ENCODE measurements around the gene PCGF1.

Gene PCGF1

DNA sequence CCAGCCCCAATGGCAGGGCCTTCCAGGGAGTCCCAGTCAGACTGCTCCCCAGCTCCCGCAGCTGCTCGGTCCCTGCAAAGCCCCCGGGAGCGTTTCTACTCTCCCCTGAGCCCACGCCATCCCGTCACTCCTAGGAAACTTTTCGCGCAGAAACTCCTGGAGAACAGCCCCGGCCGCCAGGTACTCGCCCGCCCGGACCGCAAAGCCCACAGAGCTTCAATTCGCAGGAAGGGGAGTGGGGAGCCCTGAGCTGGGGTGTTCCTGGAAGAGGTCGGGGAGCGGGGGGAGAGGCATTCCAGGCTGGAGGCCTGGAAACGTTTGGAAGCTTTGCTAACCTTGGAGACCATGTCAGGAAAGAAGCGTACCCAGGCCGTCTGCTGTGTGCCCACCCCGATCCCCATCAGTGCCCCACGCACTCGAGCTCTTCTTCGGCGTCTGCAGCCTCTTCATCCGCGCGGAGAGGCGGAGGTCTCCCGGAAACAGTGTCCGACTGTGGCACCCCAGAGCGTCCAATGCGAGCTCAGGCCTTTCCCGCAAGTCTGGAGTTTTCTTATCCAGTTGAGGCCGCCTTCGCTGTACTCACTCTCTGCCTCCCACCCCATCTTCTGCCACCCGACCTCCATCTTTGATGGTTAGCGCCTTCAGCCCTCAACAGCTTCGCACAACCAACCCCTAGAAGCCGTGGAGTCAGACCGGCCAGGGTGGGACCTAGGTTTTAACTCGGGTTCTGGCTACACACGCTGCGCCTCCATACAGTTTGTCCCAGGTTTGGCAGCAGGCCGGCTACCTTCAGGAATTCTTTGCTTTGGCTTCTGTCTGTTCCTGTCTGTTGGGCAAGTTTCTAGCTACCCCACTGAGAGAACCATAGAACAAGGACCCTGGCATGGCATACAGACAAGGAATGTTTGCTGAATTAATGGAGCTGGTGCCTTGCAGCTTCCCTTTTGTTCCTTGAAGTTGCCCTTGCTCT lies 3.7 kb downstream of the PCGF1 start:
- TF ChIP-seq, protein P1, sequence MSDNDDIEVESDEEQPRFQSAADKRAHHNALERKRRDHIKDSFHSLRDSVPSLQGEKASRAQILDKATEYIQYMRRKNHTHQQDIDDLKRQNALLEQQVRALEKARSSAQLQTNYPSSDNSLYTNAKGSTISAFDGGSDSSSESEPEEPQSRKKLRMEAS (IDR thresholded peaks at IDR 0.05) = no peak
- TF ChIP-seq, protein P2, sequence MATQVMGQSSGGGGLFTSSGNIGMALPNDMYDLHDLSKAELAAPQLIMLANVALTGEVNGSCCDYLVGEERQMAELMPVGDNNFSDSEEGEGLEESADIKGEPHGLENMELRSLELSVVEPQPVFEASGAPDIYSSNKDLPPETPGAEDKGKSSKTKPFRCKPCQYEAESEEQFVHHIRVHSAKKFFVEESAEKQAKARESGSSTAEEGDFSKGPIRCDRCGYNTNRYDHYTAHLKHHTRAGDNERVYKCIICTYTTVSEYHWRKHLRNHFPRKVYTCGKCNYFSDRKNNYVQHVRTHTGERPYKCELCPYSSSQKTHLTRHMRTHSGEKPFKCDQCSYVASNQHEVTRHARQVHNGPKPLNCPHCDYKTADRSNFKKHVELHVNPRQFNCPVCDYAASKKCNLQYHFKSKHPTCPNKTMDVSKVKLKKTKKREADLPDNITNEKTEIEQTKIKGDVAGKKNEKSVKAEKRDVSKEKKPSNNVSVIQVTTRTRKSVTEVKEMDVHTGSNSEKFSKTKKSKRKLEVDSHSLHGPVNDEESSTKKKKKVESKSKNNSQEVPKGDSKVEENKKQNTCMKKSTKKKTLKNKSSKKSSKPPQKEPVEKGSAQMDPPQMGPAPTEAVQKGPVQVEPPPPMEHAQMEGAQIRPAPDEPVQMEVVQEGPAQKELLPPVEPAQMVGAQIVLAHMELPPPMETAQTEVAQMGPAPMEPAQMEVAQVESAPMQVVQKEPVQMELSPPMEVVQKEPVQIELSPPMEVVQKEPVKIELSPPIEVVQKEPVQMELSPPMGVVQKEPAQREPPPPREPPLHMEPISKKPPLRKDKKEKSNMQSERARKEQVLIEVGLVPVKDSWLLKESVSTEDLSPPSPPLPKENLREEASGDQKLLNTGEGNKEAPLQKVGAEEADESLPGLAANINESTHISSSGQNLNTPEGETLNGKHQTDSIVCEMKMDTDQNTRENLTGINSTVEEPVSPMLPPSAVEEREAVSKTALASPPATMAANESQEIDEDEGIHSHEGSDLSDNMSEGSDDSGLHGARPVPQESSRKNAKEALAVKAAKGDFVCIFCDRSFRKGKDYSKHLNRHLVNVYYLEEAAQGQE (IDR thresholded peaks at IDR 0.05; ENCODE audit: low read depth) = no peak
- no peak for TF ChIP-seq RAD21 (IDR thresholded peaks at IDR 0.05; ENCODE audit: low read depth)
- no peak for TF ChIP-seq FOXM1 (IDR thresholded peaks at IDR 0.05; ENCODE audit: borderline replicate concordance, low read depth)
- TF ChIP-seq EP300 (IDR thresholded peaks at IDR 0.05; ENCODE audit: borderline replicate concordance) = no peak
- TF ChIP-seq TEAD4 (IDR thresholded peaks at IDR 0.05) = no peak
- TF ChIP-seq YY1 (IDR thresholded peaks at IDR 0.05; ENCODE audit: low read depth) = no peak
- TF ChIP-seq EGR1 (IDR thresholded peaks at IDR 0.05) = no peak
- TF ChIP-seq, protein P3, sequence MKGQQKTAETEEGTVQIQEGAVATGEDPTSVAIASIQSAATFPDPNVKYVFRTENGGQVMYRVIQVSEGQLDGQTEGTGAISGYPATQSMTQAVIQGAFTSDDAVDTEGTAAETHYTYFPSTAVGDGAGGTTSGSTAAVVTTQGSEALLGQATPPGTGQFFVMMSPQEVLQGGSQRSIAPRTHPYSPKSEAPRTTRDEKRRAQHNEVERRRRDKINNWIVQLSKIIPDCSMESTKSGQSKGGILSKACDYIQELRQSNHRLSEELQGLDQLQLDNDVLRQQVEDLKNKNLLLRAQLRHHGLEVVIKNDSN (IDR thresholded peaks at IDR 0.05) = no peak
- TF ChIP-seq CEBPB (IDR thresholded peaks at IDR 0.05) = no peak
- no peak for TF ChIP-seq NFIC (IDR thresholded peaks at IDR 0.05)
- TF ChIP-seq TAF1 (IDR thresholded peaks at IDR 0.05; ENCODE audit: low read depth) = no peak
- no peak for TF ChIP-seq CREB1 (IDR thresholded peaks at IDR 0.05; ENCODE audit: low read depth)
- TF ChIP-seq ZBTB7A (IDR thresholded peaks at IDR 0.05; ENCODE audit: low read depth) = no peak
- no peak for TF ChIP-seq TCF12 (IDR thresholded peaks at IDR 0.05; ENCODE audit: low read depth)

DNA sequence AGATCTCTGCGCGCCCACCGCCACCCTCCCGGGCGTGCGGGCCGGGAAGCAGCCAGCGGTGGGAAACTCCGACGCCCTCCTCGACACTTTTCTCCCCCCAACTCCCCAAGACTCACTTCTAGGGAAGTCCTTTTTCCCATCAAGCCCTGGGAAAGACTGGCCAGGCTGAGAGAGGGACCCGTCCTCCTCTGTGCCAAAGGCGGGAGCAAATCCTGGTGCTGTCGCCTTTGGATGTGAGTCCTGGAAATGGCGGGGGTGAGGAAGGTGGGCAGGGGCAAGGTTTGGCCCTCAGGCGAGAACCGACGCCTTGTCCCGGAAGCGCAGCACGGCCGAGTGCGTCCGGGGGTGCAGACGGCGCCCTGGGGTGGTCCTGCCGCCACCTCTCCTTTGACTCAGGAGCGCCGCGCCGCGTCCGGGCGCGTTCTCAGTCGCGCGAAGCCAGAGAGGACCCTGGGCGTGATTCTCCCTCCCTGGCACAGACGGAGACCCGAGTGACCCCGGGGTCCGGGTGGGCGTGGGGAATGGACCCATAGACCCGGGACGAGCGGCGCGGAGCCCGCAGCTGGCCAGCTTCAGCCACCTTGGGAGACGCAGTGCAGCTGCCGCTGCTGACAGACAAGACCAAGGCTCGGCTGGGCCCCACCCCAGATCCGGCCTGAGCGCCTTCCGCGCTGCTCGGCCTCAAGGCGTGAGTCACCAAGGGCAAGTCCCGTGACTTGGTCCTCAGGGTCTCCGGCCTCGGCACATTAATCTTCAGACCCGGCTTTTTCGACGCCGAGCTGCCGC lies 4.6 kb downstream of the PCGF1 start:
- TF ChIP-seq TCF12 (IDR thresholded peaks at IDR 0.05; ENCODE audit: low read depth) (peak; percentile 39; the same call in 1 of the 2 replicates), NFIC (IDR thresholded peaks at IDR 0.05) (peak; percentile 15; the same call in 1 of the 2 replicates), RAD21 (IDR thresholded peaks at IDR 0.05; ENCODE audit: low read depth) (peak; percentile 31; the same call in 1 of the 2 replicates), EP300 (IDR thresholded peaks at IDR 0.05; ENCODE audit: borderline replicate concordance) (peak; percentile 37; the same call in 1 of the 2 replicates), EGR1 (IDR thresholded peaks at IDR 0.05) (peak; percentile 14; the same call in 1 of the 2 replicates), CEBPB (IDR thresholded peaks at IDR 0.05) (no peak), CREB1 (IDR thresholded peaks at IDR 0.05; ENCODE audit: low read depth) (no peak), TEAD4 (IDR thresholded peaks at IDR 0.05) (no peak), YY1 (IDR thresholded peaks at IDR 0.05; ENCODE audit: low read depth) (no peak), FOXM1 (IDR thresholded peaks at IDR 0.05; ENCODE audit: borderline replicate concordance, low read depth) (no peak), ZBTB7A (IDR thresholded peaks at IDR 0.05; ENCODE audit: low read depth) (peak; percentile 96), TAF1 (IDR thresholded peaks at IDR 0.05; ENCODE audit: low read depth) (peak; percentile 58; the same call in 1 of the 2 replicates)
- TF ChIP-seq, protein P2 (IDR thresholded peaks at IDR 0.05; ENCODE audit: low read depth) = no peak
- TF ChIP-seq, protein P3 (IDR thresholded peaks at IDR 0.05) = peak; percentile 65
- TF ChIP-seq, protein P1 (IDR thresholded peaks at IDR 0.05) = peak; percentile 74

DNA sequence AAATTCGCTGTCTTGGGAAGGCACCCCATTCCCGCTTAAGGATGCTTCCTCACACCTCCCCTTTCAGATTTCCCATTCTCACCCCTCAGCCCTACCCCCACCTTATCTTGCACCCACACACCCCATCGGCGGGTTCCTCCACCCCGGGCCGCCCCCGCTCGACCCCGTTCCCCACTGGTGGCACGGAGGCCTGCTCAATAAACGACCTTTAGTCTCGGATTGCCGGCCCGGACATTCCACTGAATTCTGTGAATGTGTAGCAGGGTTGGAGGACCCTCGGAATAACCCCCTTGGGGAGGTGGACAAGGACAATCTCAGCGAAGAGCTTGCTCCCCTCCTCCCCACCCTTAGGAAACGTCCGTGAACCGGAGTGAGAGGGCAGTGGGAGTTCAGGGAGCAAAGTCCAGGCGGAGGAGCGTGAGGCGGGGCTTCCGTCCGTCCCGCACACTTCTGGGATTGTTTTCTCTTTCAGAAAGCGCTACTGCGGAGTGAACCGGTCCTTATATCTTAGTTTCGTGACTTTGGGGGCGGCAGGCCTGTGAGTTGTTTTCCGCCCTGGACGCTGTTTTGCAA lies 5.3 kb downstream of the PCGF1 start:
- no peak for TF ChIP-seq CREB1 (IDR thresholded peaks at IDR 0.05; ENCODE audit: low read depth)
- TF ChIP-seq, protein P1 (IDR thresholded peaks at IDR 0.05) = no peak
- no peak for TF ChIP-seq TCF12 (IDR thresholded peaks at IDR 0.05; ENCODE audit: low read depth)
- TF ChIP-seq CEBPB (IDR thresholded peaks at IDR 0.05) = no peak
- TF ChIP-seq, protein P2 (IDR thresholded peaks at IDR 0.05; ENCODE audit: low read depth) = no peak
- no peak for TF ChIP-seq FOXM1 (IDR thresholded peaks at IDR 0.05; ENCODE audit: borderline replicate concordance, low read depth)
- TF ChIP-seq EGR1 (IDR thresholded peaks at IDR 0.05) = no peak
- TF ChIP-seq TEAD4 (IDR thresholded peaks at IDR 0.05) = no peak
- no peak for TF ChIP-seq YY1 (IDR thresholded peaks at IDR 0.05; ENCODE audit: low read depth)
- no peak for TF ChIP-seq ZBTB7A (IDR thresholded peaks at IDR 0.05; ENCODE audit: low read depth)
- TF ChIP-seq RAD21 (IDR thresholded peaks at IDR 0.05; ENCODE audit: low read depth) = no peak
- TF ChIP-seq, protein P3 (IDR thresholded peaks at IDR 0.05) = no peak
- no peak for TF ChIP-seq TAF1 (IDR thresholded peaks at IDR 0.05; ENCODE audit: low read depth)
